ENCODE data around the gene CREBBP.

Gene CREBBP

GRCh38 chr16:3728424-3729160 is 151.9 kb downstream of the CREBBP start:
- DNase-seq (ENCODE audit: extremely low read depth, insufficient read length): no peak
- no peaks in the 10 kb centered on the region for H3K27me3 ChIP-seq (replicated peaks; ENCODE audit: control insufficient read depth, insufficient read depth, low read length)
- no peak for TF ChIP-seq CTCF (IDR thresholded peaks at IDR 0.05; ENCODE audit: insufficient read depth, low read length, poor library complexity, severe bottlenecking)
- peaks cover 40% of the 10 kb centered on the region for H3K36me3 ChIP-seq (ENCODE audit: control insufficient read depth, insufficient read depth, low read length)
- H3K4me3 ChIP-seq (replicated peaks; ENCODE audit: low read depth, low read length): no peak overlapping the region

- Histone ChIP-seq H3K36me3 (ENCODE audit: control insufficient read depth, insufficient read depth, low read length) (peaks cover 38% of the 10 kb centered on the region), H3K27me3 (replicated peaks; ENCODE audit: control insufficient read depth, insufficient read depth, low read length) (no peaks in the 10 kb centered on the region), H3K4me3 (replicated peaks; ENCODE audit: low read depth, low read length) (no peak overlapping the region)
- DNase-seq (ENCODE audit: extremely low read depth, insufficient read length): no peak
- TF ChIP-seq CTCF (IDR thresholded peaks at IDR 0.05; ENCODE audit: insufficient read depth, low read length, poor library complexity, severe bottlenecking): no peak
Measured at GRCh38 chr16:3727806-3728381, 152.6 kb downstream of the CREBBP start.

GRCh38 chr16:3726021-3726687 is 154.4 kb downstream of the CREBBP start:
- no peak overlapping the region for H3K4me3 ChIP-seq (replicated peaks; ENCODE audit: low read depth, low read length)
- H3K36me3 ChIP-seq (ENCODE audit: control insufficient read depth, insufficient read depth, low read length): peaks cover 27% of the 10 kb centered on the region
- no peak for DNase-seq (ENCODE audit: extremely low read depth, insufficient read length)
- H3K27me3 ChIP-seq (replicated peaks; ENCODE audit: control insufficient read depth, insufficient read depth, low read length): no peaks in the 10 kb centered on the region
- TF ChIP-seq CTCF (IDR thresholded peaks at IDR 0.05; ENCODE audit: insufficient read depth, low read length, poor library complexity, severe bottlenecking): no peak

GRCh38 chr16:3725276-3725675 is 155.2 kb downstream of the CREBBP start:
- Histone ChIP-seq H3K4me3 (replicated peaks; ENCODE audit: low read depth, low read length) (no peak overlapping the region), H3K36me3 (ENCODE audit: control insufficient read depth, insufficient read depth, low read length) (peaks cover 20% of the 10 kb centered on the region), H3K27me3 (replicated peaks; ENCODE audit: control insufficient read depth, insufficient read depth, low read length) (no peaks in the 10 kb centered on the region)
- no peak for TF ChIP-seq CTCF (IDR thresholded peaks at IDR 0.05; ENCODE audit: insufficient read depth, low read length, poor library complexity, severe bottlenecking)
- DNase-seq (ENCODE audit: extremely low read depth, insufficient read length): no peak

GRCh38 chr16:3722508-3722907 is 158.0 kb downstream of the CREBBP start:
- DNase-seq (ENCODE audit: extremely low read depth, insufficient read length): no peak
- Histone ChIP-seq H3K4me3 (replicated peaks; ENCODE audit: low read depth, low read length) (no peak overlapping the region), H3K36me3 (ENCODE audit: control insufficient read depth, insufficient read depth, low read length) (no peaks in the 10 kb centered on the region), H3K27me3 (replicated peaks; ENCODE audit: control insufficient read depth, insufficient read depth, low read length) (no peaks in the 10 kb centered on the region)
- TF ChIP-seq CTCF (IDR thresholded peaks at IDR 0.05; ENCODE audit: insufficient read depth, low read length, poor library complexity, severe bottlenecking): no peak

All from GM06990 (cell line).